ENCODE measurements around the gene HMGN3.

DNA sequence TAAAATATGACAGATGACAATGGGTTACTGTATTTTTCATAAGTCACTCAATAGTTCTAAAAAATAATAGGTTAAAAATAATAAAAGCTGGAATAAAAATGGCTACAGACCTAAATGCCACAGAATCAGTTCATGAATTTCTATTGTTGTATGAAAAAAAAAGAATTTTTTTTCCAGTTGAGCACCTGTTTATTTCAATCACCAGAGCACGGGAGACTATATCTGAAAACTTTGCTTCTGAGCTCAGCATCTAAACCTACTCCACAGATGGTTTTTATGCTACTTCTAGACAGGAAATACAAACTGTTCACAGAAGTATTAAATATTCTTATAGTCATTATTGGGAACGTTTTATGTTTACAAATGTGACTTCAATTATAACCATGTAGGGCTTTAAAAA lies 50.4 kb downstream of the HMGN3 start:
- no peak for TF ChIP-seq ARNTL (CRISPR knock-in tag; IDR thresholded peaks at IDR 0.05; ENCODE audit: borderline replicate concordance, low read depth)
- no peak for TF ChIP-seq ZNF565 (CRISPR knock-in tag; conservative IDR thresholded peaks at IDR 0.05; ENCODE audit: low read depth)

Measured in SK-N-SH treated with all-trans-retinoic acid at 6 μM for 48 hours (cell line).